Activated naive CD4-positive, alpha-beta T cell treated with anti-CD3 and anti-CD28 coated beads, Interleukin-2, amount 50 U/mL, for 16 hours (primary cell): Measurements from ENCODE around the gene CNBP.
"Not testable (repeated sequence)": the region's sequence is repeated elsewhere in the genome, so short reads cannot be mapped to it uniquely, and the experiment has no call there.

Experiments used
- DNase-seq: peaks from one replicate; pipeline ENCODE4 v3.0.0-alpha.2; 2020

CNBP gene

GRCh38 chr3:129184784-129185542 lies 1.3 kb upstream of the CNBP start:
- not testable (repeated sequence) for DNase-seq

DNA sequence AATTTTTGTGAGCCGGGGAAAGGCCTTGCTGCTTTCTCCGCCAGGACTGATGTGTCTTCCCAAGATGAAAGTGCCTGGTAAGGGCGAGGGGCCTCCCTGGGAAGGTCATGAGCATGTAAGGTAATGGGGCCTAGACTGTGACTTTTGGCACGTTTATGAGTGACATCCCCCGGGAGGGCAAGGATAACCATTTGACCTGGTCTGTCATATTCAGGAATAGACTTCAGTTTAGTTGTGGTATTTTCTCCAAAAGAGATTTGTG lies 631 bp upstream of the CNBP start:
- DNase-seq: peak; percentile 38

- DNase-seq: peak; percentile 39
These were observed 1.1 kb downstream of the CNBP start for GRCh38 chr3:129182390-129183185.

DNA sequence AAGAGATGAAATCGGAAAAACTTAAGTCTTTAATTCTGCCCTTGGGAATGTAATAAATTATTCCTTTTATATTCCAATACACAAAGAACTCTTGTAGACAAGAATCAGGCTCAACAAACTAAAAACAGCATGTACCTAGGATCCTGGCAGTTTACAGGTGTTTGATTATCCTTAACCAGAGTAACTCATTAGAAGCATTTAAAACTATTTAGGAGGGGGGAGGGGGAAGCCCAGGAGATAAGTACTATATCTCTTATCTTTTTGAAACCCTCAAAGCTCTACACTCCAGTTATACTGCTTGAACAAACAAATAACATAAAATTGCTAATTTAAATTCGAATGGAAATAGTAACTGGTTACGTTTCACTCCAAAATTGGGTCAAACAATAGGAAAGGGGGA lies 1.9 kb downstream of the CNBP start:
- DNase-seq: no peak

DNA sequence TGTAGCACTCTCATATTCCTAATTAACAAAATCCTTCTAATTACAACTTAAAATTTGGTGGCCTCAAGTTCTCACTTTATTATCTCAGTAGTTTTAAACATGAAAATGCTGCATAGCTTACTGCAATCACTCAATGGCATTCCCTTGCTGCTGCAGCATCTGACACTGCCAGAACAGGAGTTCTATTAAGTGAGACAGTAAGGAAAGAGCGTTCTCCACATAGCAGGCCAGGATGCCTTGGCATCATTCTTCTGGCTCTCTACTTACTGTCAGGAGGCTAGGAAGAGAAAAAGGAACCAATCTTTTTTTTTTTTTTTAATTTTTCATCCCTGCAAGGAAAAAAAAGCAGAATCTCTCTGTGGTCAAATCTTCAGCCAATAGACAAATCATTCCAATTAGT lies 3.2 kb downstream of the CNBP start:
- DNase-seq: no peak

GRCh38 chr3:129176051-129176450 lies 7.6 kb downstream of the CNBP start:
- DNase-seq: no peak

DNA sequence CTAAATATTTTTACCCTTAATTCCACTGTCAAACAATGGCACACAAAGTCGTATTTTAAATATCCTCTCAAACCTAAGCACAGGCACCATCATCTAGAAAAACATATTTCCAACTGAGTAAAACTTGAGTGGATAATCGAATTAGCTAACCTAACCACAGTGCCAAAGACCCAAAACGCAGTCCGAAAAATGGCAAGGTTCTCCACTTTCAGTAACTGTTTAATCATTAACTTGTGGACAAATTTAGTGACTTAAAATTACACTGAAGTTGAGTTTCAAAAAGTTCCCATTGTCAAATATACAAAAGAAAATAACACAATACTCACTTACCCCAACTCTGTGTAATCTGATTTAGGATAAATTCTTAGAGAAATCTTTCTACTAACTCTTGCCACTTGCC lies 10.0 kb downstream of the CNBP start:
- DNase-seq: no peak

GRCh38 chr3:129173206-129173605 lies 10.5 kb downstream of the CNBP start:
- DNase-seq: no peak

- no peak for DNase-seq
These were observed 16.9 kb downstream of the CNBP start for GRCh38 chr3:129166579-129167332.

DNA sequence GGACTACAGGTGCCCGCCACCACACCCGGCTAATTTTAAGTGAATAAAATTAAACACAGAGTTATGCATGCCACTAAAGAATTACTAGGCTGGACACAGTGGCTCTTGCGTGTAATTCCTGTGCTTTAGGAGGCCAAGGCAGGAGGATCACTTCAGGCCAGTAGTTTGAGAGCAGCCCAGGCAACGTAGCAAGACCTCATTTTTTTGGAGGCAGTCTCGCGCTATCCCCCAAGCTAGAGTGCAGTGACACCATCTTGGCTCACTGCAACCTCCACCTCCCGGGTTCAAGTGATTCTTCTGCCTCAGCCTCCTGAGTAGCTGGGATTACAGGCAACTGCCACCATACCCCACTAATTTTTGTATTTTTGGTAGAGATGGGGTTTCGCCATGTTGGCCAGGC lies 18.1 kb downstream of the CNBP start:
- DNase-seq: not testable (repeated sequence)

GRCh38 chr3:129164500-129164899 lies 19.2 kb downstream of the CNBP start:
- DNase-seq: no peak

DNA sequence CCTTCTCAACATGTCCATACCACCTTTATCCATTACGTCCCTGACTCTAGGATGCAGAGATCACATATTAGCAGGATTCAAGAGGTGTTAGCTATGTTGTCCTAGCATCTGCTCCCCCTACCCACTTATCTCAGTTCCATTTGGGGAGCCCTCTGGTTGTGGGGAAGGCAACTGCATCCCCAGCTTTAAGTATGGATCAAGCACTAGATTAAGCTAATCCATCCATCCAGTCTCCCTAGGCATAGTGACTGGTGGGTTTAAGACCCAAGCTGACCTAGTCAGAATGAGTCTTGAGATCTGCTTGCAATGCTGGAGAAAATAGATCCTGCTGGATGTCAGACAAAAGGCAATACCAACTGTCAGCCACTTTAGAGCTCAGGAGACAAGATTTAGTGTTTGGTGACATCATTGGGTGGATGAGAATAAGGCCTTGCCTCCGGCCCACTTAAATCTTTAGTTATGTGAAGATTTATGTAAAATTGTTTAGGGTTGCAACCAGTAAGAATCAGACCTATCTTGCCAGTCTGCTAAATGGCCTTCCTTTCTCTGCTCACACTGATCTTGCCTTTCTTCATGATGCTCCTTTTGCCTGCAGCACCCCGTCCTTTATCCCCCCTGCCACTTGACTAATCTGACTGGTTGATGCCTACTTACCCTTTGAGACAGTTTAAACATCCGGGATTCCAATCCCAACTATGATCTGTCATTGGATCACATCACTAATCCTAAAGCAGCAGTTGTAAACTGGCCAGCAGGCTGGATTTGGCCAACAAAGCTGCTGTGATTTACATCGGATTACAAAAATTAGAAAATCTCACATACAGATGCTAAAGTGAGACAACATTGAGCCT lies 20.7 kb downstream of the CNBP start:
- DNase-seq: no peak

GRCh38 chr3:129161860-129162271 lies 21.8 kb downstream of the CNBP start:
- DNase-seq: peak; percentile 24

GRCh38 chr3:129160891-129161859 lies 22.5 kb downstream of the CNBP start, which contains the start of gene ISY1:
TSS of gene ISY1 (minus strand) at chr3:129161063. CDS start at chr3:129160975, 88 bp downstream.
- DNase-seq: peak; percentile 84

DNA sequence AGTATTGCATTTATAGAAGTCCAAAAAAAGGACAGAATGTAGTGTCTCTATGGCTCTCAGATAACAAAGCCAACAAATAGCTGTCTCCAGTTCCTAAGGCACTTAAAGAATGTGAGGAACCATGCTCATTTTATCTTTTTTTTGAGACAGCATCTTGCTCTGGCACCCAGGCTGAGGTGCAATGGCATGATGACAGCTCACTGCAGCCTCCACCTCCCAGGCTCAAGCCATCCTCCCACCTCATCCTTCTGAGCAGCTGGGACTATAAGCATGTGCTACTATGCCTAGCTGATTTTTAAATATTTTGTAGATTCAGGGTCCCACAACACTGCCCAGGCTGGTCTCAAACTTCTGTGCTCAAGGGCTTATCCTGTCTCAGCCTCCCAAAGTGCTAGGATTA lies 38.9 kb downstream of the CNBP start:
- DNase-seq: no peak

DNA sequence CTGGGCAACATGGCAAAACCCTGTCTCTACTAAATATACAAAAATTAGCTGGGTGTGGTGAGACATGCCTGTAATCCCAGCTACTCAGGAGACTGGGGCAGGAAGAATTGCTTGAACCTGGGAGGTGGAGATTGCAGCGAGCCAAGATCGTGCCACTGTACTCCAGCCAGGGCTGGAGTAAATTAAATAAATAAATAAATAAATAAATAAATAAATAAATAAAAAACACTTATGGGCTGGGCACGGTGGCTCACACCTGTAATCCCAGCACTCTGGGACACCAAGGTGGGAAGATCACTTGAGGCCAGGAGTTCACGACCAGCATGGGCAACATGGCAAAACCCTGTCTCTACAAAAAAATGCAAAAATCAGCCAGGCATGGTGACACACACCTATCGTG lies 42.7 kb downstream of the CNBP start:
- DNase-seq: not testable (repeated sequence)

- DNase-seq: no peak
These were observed 43.8 kb downstream of the CNBP start for GRCh38 chr3:129139911-129140310.

DNA sequence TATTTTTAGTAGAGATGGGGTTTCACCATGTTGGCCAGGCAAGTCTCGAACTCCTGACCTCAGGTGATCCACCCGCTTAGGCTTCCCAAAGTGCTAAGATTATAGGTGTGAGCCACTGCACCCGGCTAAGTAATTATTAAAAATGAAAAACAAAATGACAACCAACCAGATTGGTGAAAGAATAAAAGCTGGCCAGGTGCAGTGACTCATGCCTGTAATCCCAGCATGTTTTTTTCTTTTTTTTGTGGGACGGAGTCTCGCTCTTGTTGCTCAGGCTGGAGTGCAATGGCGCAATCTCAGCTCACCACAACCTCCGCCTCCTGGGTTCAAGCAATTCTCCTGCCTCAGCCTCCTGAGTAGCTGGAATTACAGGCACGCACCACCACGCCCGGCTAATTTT lies 47.4 kb downstream of the CNBP start:
- not testable (repeated sequence) for DNase-seq

- no peak for DNase-seq
These were observed 51.4 kb downstream of the CNBP start for GRCh38 chr3:129132097-129132866.

DNA sequence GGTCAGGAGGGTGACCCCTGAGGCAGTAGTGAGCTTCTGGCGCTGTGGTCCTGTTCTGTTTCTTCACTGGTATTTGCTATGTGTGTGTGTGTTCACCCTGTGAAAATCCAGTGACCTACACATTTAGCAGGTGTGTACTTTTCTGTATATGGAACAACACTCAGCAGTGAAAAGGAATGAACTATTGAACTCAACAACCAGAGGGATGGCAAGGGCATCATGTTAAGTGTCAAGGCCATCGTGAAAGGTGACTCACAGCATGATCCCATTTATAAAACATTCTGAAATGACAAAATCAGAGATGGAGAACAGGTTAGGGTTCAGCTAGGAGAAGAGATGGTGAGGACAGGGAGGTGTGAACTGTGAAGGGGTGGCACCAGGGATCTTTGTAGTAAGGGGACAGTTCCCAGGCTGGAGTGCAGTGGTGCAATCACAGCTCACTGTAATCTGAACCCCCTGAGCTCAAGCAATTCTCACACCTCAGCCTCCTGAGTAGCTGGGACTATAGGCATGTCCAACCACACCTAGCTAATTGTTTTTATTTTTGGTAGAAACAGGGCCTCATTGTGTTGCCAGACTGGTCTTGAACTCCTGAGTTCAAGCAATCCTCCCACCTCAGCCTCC lies 52.1 kb downstream of the CNBP start:
- no peak for DNase-seq
